GM13977 (cell line): ENCODE measurements around the gene UBE2V1.

Experiments used
- DNase-seq: peaks from one replicate; pipeline ENCODE4 v3.0.0; 2012; ENCODE audit warnings: low spot score
- in situ Hi-C: fragments of 300-500 bp; cut with MboI; formaldehyde crosslinking; loops from one replicate; pipeline ENCODE4 v1.12.0; 2022; ENCODE audit warnings: low sequenced_read_pairs, low pct_unique_long_range_greater_than_20kb, mixed read lengths, inconsistent platforms; ENCODE audit not compliant: unreplicated experiment
- TF ChIP-seq, protein P1 (sequence below): IDR thresholded peaks from 2 replicates; pipeline ENCODE4 v1.5.1; 2012; ENCODE audit warnings: mild to moderate bottlenecking, control low read depth; ENCODE audit not compliant: insufficient read depth; ENCODE audit errors: extremely low read depth, missing control alignments

Gene UBE2V1

DNA sequence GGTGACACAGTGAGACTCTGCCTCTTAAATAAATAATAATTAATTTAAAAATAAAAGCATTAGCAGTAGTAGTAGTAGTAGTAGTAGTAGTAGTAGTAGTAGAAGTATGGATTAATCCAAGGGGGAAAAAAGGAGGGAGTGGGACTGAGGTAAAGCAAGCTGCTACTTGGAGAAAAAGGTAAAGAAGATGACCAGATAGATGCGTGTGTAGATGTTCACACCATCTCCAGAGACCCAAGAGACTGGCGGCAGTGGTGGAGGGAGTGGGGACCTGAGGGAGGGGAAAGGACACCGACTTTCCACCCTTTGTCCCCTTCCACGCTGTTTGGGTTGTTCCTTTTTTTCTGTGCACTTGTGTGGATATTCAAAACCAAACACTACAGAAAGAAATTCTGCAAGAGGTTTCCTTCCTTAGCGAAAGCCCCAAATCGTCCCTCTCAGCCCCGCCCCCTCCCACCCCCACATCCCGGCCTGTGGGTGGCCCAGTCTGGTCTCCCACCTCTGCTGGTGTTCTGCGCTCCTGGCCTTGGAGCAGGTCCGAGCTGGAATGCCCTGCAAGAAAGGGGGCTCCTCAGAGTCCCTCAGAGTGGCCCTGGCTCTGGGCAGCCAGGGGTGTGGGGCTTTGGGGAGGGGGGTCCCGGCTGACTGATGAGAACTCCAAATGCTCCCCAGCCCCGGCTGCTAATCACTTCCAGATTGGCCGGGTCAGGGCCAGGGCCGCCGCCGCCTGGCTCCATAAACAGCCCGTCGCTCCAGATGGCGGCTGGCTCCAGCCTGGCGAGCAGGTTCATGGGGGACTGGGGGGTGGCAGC, 60.2 kb downstream of the UBE2V1 start:
- in situ Hi-C loops: no loop called here
- DNase-seq: no peak
- TF ChIP-seq, protein P1, sequence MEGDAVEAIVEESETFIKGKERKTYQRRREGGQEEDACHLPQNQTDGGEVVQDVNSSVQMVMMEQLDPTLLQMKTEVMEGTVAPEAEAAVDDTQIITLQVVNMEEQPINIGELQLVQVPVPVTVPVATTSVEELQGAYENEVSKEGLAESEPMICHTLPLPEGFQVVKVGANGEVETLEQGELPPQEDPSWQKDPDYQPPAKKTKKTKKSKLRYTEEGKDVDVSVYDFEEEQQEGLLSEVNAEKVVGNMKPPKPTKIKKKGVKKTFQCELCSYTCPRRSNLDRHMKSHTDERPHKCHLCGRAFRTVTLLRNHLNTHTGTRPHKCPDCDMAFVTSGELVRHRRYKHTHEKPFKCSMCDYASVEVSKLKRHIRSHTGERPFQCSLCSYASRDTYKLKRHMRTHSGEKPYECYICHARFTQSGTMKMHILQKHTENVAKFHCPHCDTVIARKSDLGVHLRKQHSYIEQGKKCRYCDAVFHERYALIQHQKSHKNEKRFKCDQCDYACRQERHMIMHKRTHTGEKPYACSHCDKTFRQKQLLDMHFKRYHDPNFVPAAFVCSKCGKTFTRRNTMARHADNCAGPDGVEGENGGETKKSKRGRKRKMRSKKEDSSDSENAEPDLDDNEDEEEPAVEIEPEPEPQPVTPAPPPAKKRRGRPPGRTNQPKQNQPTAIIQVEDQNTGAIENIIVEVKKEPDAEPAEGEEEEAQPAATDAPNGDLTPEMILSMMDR: no peak

DNA sequence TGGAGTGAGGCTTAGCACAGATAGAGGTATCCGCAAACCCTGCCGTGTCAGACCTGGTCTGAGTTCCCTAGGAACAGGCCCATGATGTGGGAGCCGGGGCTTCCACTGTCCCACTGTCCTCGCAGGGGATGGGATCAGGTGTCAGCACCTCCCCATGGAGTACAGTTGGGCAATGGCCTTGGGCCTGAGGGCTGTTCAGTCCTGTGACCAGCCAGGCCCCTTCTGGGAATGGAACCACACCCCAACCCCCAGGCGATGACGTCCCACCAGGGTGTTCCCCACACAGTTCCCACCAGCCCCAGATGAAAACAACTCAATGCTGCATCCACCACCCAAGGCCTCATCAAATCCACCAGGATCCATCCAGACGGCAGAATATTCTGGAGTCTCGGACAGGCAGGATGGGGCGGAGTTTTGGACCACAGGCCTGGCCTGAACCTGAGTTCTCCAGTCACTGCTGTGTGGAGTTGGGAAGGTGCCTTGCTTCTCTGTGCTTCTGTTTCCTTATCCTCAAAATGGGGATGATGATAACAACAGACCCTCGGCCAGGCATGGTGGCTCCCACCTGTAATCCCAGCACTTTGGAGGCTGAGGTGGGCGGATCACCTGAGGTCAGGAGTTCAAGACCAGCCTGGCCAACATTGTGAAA, 62.2 kb downstream of the UBE2V1 start:
- in situ Hi-C loops: no loop called here
- TF ChIP-seq, protein P1: no peak
- no peak for DNase-seq

DNA sequence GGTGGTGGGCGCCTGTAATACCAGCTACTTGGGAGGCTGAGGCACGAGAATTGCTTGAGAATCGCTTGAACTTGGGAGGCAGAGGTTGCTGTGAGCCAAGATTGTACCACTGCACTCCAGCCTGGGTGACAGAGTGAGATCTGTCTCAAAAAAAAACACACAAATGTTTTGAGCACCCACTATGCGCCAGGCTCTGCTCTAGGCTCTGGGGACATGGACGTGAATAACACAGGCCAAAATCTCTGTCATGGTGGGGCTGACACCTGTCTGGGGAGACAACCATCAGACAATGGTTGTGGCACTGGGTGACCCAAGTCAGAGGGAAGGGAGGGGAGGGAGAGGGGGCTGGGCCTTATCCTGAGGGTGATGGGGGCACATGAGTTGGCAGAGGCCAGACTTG, 62.7 kb downstream of the UBE2V1 start:
- DNase-seq: no peak
- TF ChIP-seq, protein P1: no peak
- in situ Hi-C loops: no loop called here

DNA sequence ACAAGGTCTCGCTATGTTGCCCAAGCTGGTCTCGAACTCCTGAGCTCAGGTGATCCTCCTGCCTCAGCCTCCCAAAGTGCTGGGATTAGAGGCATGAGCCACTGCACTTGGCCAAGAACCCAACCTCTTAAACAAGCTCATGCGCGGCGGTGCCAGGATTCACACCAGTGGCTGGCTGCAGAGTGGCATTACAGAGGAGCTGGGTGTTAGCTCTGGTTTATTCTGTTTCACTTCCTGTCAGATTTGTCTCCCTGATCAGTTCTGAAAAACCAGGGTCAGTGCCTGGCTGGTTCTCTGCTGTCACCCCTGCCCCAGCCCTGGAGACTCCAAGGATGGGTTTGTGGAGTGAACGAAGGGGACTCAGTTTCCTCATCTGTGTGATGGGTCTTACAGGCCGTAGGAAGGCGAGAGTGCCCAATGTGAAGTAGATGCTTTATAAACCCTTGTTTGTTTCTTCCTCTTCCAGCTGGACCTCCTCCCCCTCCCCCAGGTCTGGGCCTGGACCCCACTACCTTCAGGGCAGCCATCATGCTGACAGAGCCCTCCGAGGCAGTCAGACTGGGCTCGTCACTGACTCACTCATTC, 63.4 kb downstream of the UBE2V1 start:
- in situ Hi-C loops: no loop called here
- TF ChIP-seq, protein P1: no peak
- DNase-seq: no peak

DNA sequence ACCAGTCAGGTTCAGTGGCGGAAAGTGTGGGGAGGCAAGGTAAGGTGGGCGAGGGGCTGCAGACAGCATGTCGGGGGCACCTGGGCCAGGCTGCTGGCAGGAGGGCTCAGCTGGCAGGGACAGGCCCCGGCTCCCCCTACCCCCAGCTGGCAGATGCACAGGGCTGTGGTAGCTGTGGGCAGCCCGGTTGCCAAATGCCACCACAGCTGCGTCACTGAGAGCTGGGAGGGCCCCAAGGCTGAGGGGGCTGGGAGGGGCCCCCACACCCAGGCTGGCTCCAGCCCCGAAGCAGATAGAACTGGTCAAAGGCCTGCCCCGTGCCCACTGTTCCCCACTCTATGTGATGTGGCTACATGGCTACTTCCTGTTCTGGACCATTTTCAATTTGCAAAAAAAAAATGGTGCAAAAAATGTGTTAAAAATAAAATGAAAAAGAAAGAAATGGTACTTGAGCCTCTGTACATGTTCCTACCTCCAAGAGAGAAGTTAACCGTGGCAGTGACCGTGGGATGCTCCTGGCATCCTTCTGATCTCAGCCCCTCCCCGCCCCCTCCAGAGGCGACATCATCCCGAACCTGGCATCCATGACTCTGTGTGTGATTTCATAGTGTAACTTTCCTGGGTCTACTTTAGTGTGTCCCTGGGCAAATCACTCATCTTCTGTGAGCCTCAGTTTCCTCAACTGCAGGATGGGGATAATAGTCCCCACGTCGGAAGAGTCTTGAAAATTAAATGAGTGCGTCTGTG, 64.4 kb downstream of the UBE2V1 start:
- TF ChIP-seq, protein P1: no peak
- in situ Hi-C loops: no loop called here
- no peak for DNase-seq

DNA sequence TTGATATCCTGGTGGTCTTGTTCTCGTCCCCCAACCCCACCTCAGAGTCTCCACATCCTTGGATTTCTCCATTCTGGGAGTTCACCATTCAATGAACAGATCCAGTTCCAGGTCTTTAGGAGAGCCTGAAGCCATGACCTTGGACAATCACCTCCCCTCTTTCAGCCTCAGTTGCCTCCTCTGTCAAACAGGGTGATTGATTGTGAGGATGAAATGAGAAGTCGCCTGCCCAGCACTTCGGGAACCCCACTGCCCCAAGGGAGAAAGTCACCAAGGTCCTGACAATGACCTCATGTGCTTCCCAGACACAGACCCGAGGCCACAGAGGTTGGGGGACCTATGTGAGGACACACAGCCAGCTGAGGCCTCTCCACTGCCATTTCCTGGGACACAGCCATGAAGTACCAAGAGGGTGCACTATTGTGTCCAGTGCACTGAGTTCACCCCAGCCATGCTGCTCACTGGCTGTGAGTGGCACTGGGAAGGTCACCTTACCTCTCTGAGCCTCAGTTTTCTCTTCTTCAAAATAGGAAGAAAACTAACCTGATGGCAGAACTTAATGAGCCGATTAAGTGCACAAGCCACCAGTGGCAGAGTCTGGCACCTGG, 68.5 kb downstream of the UBE2V1 start:
- no peak for DNase-seq
- in situ Hi-C loops: no loop called here
- TF ChIP-seq, protein P1: no peak
